Kidney tubule cell (primary cell): ENCODE measurements around the gene LRWD1.
A peak's percentile ranks its signal among the peaks of the same experiment; 100 is the strongest.
"Not testable (repeated sequence)": the region's sequence is repeated elsewhere in the genome, so short reads cannot be mapped to it uniquely, and the experiment has no call there.

ENCODE experiments used
- DNase-seq: peaks from one replicate; pipeline ENCODE4 v3.0.0-alpha.2; 2018; ENCODE audit warnings: low spot score

LRWD1 gene

GRCh38 chr7:102444961-102445673, 19.7 kb upstream of the LRWD1 start:
- DNase-seq, result no peak

DNA sequence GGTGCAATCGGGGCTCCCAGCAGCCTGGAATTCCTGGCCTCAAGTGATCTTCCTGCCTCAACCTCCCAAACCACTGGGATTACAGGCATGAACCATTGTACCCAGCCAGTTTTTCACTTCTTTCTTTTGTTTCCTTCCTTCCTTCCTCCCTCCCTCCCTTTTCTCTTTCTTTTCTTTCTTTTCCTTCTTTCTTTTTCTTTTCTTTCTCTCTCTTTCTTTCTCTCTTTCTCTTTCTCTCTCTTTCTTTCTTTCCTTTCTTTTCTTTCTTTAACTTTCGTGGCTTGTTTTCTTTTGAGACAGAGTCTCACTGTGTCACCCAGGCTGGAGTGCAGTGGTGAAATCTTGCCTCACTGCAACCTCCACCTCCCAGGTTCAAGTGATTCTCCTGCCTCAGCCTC, 19.1 kb upstream of the LRWD1 start:
- no peak for DNase-seq

- no peak for DNase-seq
Observed at GRCh38 chr7:102446387-102447156, 18.2 kb upstream of the LRWD1 start.

GRCh38 chr7:102447311-102447710, 17.5 kb upstream of the LRWD1 start:
- no peak for DNase-seq

DNA sequence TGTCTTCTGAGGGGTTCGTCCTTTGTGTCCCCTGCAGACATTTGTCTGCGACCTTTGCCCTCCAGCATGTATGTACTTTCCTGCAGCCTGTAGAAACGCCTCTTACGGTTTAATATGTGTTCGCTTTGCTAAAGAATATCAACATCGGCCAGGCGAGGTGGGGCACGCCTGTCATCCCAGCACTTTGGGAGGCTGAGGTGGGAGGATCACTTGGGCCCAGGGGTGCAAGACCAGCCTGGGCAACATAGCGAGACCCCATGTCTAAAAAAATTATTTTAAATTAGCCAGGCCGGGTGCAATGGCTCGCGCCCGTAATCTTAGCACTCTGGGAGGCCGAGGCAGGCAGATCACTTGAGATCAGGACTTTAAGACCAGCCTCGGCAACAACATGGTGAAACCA, 15.6 kb upstream of the LRWD1 start:
- no peak for DNase-seq

DNA sequence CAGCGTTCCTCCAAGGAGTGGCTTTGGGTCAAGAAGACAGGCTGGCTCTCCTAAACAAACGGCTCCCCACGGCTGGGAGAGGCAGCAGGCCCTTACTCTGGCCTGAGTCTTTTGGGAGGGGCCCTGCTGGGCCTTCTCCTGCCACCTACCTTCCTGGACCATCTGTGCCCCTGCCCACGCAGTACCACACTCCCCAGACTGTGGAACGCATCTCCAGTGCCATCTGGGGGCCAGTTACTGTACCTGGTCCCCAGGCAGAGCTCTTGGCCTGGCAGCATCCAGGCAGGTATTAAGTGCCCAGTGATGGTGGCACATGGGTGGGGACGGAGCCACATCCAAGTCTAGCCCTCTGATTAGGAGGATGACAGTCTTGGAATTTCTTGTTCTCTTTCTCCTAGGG, 14.5 kb upstream of the LRWD1 start:
- no peak for DNase-seq

- peak; percentile 42 for DNase-seq
Observed at GRCh38 chr7:102451371-102452054, 13.3 kb upstream of the LRWD1 start.

DNA sequence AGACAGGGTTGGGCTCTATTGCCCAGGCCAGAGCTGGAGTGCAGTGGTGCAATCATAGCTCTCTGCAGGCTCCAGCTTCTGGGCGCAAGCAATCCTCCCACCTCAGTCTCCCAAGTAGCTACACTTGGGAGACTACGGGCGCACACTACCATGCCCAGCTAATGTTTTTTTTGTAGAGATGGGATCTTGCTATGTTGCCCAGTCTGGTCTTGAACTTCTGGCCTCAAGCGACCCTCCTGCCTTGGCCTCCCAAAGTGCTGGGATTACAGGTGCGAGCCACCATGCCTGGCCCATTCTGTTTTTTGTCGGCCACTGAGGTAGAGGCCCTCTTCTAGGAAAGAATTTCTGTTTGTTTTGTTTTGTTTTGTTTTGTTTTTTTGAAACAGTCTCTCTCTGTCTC, 12.3 kb upstream of the LRWD1 start:
- no peak for DNase-seq

DNA sequence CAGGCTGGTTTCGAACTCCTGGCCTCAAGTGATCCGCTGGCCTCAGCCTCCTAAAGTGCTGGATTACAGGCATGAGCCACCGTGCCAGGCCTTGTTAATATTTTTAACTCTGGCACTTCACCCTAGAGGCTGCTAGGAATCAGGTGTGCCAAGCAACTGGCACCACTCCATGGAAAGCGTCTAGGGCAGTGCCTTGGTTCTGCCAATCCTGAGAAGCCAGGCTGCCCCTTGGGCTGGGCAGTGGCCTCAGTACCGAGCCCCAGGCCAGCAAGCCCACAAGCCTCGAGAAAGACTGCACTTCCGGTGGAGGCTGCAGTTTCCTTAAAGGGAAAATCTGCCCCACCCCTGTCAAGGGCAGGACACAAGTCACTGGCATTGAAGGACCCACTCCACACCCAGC, 11.5 kb upstream of the LRWD1 start:
- no peak for DNase-seq

- no peak for DNase-seq
Observed at GRCh38 chr7:102454468-102454867, 10.3 kb upstream of the LRWD1 start.

DNA sequence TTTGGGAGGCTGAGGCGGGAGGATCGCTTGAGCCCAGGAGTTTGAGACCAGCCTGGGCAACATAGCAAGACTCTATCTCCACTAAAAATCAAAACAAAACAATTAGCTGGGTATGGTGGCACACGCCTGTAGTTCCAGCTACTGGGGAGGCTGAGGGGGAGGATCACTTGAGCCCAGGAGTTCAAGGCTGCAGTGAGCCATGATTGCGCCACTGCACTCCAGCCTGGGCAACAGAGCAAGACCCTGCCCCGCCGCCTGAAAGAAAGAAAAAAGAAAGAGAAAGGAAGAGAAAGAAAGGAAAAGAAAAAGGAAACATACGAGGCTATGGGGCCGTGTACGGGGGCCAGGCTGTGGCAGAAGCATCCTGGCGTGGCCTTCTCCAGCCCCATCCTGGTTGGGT, 9.9 kb upstream of the LRWD1 start:
- not testable (repeated sequence) for DNase-seq

DNA sequence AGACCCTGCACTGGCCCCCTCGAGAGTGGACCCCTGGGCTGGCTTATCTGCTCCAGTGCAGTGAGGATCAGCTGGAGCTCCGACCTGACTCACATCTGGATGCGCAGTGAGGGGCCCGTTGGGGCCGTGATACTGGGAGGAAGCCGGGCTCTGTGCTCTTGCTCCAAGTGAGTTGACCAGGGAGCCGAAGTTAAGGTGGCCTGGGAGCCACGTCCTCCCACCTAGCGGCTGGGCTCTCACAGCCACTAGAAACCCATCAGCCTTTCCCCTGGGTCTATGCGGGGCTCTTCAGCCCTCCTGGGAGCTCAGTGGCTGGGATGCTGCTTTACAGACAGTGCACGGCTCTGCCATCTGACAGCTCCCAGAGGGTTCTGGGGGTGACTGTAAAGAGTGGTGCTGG, 9.2 kb upstream of the LRWD1 start:
- no peak for DNase-seq

GRCh38 chr7:102456327-102456726, 8.5 kb upstream of the LRWD1 start:
- no peak for DNase-seq

- DNase-seq, result no peak
Observed at GRCh38 chr7:102457352-102457924, 7.3 kb upstream of the LRWD1 start.

GRCh38 chr7:102459221-102459844, 5.5 kb upstream of the LRWD1 start:
- no peak for DNase-seq

GRCh38 chr7:102460467-102460866, 4.3 kb upstream of the LRWD1 start:
- DNase-seq, result no peak

DNA sequence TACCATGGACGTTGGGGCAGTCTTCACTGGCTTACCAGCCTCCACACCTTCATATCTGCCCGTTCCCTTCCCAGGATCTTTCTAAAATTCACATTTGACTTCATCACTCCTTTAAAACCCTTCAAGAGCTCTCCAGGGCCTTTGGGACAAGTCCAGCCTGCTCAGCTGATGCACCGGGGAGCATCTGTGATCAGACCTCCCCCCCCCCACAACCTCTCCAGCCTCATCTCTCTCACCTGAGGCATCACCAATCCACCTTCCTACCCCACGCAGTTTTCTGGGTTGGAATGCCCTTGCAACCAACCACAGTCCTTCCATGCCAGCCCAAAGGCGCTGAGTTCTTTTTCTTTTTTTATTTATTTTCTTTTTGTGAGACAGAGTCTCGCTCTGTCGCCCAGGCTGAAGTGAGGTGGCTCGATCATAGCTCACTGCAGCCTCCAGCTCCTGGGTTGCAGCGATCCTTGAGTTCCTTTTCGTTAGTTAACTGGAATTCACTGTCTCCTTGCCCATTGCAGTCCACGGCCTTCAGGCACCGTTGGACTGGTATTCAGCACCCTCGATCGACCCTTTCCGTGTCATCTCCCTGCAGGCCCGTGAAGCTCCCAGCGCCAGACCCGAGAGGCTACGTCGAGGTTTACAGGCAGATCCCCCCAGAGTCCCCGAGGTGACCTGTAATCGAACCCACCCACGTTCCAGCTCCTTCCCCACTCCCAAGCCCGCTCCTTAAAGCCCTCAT, 775 bp upstream of the LRWD1 start:
- peak; percentile 52 for DNase-seq

DNA sequence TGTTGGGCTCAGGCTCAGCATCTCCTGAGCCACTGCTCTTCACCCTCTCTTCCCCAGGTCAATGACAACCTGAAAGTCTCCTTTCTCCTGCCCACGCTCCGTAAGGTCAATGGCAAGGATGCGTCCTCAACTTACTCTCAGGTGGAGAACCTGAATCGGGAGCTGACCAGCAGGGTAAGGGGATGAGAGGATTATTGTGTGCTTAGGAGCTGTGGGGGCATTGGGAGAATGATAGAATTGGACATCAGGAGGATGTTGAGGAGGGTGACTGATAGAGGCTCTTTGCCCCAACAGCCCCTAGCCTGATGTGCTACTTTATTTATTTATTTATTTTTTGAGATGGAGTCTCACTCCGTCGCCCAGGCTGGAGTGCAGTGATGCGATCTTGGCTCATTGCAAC, 1.3 kb downstream of the LRWD1 start:
- no peak for DNase-seq

GRCh38 chr7:102467581-102468477, 3.0 kb downstream of the LRWD1 start:
- no peak for DNase-seq
